GM20000 (cell line): ENCODE measurements around the gene DHX34.
"Not testable (repeated sequence)": the region's sequence is repeated elsewhere in the genome, so short reads cannot be mapped to it uniquely, and the experiment has no call there.

Source experiments
- DNase-seq: peaks from one replicate; pipeline ENCODE4 v3.0.0; 2012; ENCODE audit warnings: low spot score
- CTCF ChIP-seq: IDR thresholded peaks from 2 replicates; pipeline ENCODE4 v1.5.1; 2012; ENCODE audit warnings: mild to moderate bottlenecking, control low read depth; ENCODE audit errors: extremely low read depth, missing control alignments

The DHX34 gene

GRCh38 chr19:47344425-47344824 lies 4.7 kb upstream of the DHX34 start:
- TF ChIP-seq CTCF = no peak
- DNase-seq = no peak

GRCh38 chr19:47346024-47346423 lies 3.1 kb upstream of the DHX34 start:
- not testable (repeated sequence) for DNase-seq

DNA sequence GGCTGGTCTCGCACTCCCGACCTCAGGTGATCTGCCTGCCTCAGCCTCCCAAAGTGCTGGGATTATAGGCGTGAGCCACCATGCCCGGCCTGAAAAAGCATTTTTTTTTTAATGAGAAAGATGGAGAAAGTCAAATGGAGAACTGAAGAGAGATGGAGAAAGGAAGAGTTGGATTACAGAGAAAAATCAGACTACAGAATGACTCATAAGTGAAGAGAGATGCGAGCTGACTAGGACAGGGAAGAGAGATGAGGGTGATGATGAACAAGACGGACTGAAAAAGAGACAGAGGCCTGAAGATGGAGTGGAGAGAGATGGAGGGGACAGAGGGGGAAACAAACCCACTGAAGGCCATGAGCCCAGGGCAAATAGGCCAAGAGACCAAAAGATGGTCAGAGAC lies 1.5 kb downstream of the DHX34 start:
- no peak for TF ChIP-seq CTCF
- no peak for DNase-seq

- peak; percentile 47 for DNase-seq
- no peak for TF ChIP-seq CTCF
Measured at GRCh38 chr19:47351548-47351947, 2.4 kb downstream of the DHX34 start.

GRCh38 chr19:47352095-47352494 lies 3.0 kb downstream of the DHX34 start:
- DNase-seq = no peak
- TF ChIP-seq CTCF = no peak

DNA sequence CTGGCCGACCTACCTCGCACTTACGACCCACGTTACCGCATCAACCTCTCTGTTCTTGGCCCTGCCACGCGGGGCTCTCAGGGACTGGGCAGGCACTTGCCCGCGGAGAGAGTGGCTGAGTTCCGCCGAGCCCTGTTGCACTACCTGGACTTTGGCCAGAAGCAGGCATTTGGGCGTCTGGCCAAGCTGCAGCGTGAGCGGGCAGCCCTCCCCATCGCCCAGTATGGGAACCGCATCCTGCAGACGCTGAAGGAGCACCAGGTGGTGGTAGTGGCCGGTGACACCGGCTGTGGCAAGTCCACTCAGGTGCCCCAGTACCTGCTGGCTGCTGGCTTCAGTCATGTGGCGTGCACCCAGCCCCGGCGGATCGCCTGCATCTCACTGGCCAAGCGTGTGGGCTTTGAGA lies 4.2 kb downstream of the DHX34 start:
- no peak for TF ChIP-seq CTCF
- DNase-seq = no peak

DNA sequence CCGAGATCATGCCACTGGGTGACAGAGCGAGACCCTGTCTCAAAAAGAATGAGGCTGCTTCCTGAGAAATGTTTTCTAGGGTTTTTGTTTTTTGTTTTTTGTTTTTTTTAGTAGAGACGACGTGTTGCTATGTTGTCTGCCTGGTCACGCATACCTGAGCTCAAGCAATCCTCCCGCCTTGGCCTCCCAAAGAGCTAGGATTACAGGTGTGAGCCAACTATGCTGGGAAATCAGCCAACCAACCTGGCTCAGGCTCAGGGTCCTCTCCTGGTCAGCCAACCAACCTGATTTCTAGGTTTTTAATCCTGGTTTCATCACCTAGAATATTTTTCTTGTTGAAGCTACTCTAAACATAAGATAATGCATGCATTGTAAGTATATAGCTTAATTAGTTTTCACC lies 7.8 kb downstream of the DHX34 start:
- DNase-seq = no peak
- no peak for TF ChIP-seq CTCF

GRCh38 chr19:47357788-47358680 lies 8.9 kb downstream of the DHX34 start:
- no peak for DNase-seq
- no peak for TF ChIP-seq CTCF
